ENCODE data around the gene DEPP1. TPM values are rescaled to one million over a fixed set of nuclear protein-coding genes. Genes with fewer than 3 reads are reported as not detected.

DEPP1 gene
- total RNA-seq, 2 experiments from 2014 or later, result 0.28 to 0.34 TPM

GRCh38 chr10:44955413-44956070, 23.1 kb downstream of the DEPP1 start:
- Mint-ChIP-seq H3K27me3 (no peaks in the 10 kb centered on the region), H3K4me3 (no peak overlapping the region), H3K27ac (no peak overlapping the region), H3K9me3 (ENCODE audit: low read depth) (peaks cover 3% of the 10 kb centered on the region), H3K36me3 (ENCODE audit: low read depth) (peaks cover 11% of the 10 kb centered on the region), H3K4me1 (peaks cover 19% of the 10 kb centered on the region)
- ChIA-PET POLR2A (no interaction called here), CTCF (no interaction called here)
- no peak for ATAC-seq
- DNase-seq, result no peak
- intact Hi-C loops (cut with DNase I, micrococcal nuclease), result no loop called here

- H3K9me3 Mint-ChIP-seq (ENCODE audit: low read depth), result peaks cover 3% of the 10 kb centered on the region
- no peak for ATAC-seq
- no peak for DNase-seq
- H3K27ac Mint-ChIP-seq, result no peak overlapping the region
- peaks cover 11% of the 10 kb centered on the region for H3K36me3 Mint-ChIP-seq (ENCODE audit: low read depth)
- peaks cover 16% of the 10 kb centered on the region for H3K4me1 Mint-ChIP-seq
- POLR2A ChIA-PET, result no interaction called here
- intact Hi-C loops (cut with DNase I, micrococcal nuclease), result no loop called here
- CTCF ChIA-PET, result no interaction called here
- H3K27me3 Mint-ChIP-seq, result no peaks in the 10 kb centered on the region
- no peak overlapping the region for H3K4me3 Mint-ChIP-seq
These were observed 23.6 kb downstream of the DEPP1 start for GRCh38 chr10:44954962-44955361.

GRCh38 chr10:44954042-44954441, 24.6 kb downstream of the DEPP1 start:
- CTCF ChIA-PET, result interaction anchor here (1.5 to 1.6 kb wide), 2 partner anchors 16 to 27 kb away, joined by 3 to 6 read pairs; no protein-coding TSS in a partner anchor
- Mint-ChIP-seq H3K9me3 (ENCODE audit: low read depth) (peaks cover 3% of the 10 kb centered on the region), H3K4me1 (peaks cover 16% of the 10 kb centered on the region), H3K36me3 (ENCODE audit: low read depth) (peaks cover 11% of the 10 kb centered on the region), H3K27ac (no peak overlapping the region), H3K27me3 (no peaks in the 10 kb centered on the region), H3K4me3 (no peak overlapping the region)
- intact Hi-C loops (cut with DNase I, micrococcal nuclease), result no loop called here
- ATAC-seq (no peak), DNase-seq (no peak)
- POLR2A ChIA-PET, result no interaction called here

GRCh38 chr10:44952779-44953231, 25.8 kb downstream of the DEPP1 start:
- H3K36me3 Mint-ChIP-seq (ENCODE audit: low read depth), result peaks cover 11% of the 10 kb centered on the region
- no peak for ATAC-seq
- CTCF ChIA-PET, result interaction anchor here (0.9 to 1.6 kb wide), 3 partner anchors 15 to 25 kb away, joined by 3 to 6 read pairs (median 3); no protein-coding TSS in a partner anchor
- peaks cover 6% of the 10 kb centered on the region for H3K4me1 Mint-ChIP-seq
- peaks cover 3% of the 10 kb centered on the region for H3K9me3 Mint-ChIP-seq (ENCODE audit: low read depth)
- no peak overlapping the region for H3K4me3 Mint-ChIP-seq
- intact Hi-C loops (cut with DNase I, micrococcal nuclease), result no loop called here
- no peak overlapping the region for H3K27ac Mint-ChIP-seq
- POLR2A ChIA-PET, result no interaction called here
- H3K27me3 Mint-ChIP-seq, result no peaks in the 10 kb centered on the region
- no peak for DNase-seq

- H3K9me3 Mint-ChIP-seq (ENCODE audit: low read depth), result no peaks in the 10 kb centered on the region
- intact Hi-C loops (cut with DNase I, micrococcal nuclease), result no loop called here
These were observed 26.9 kb downstream of the DEPP1 start for GRCh38 chr10:44951576-44952226.

GRCh38 chr10:44950326-44951225, 28.0 kb downstream of the DEPP1 start:
- no peak for ATAC-seq
- no peaks in the 10 kb centered on the region for H3K9me3 Mint-ChIP-seq (ENCODE audit: low read depth)
- intact Hi-C loops (cut with DNase I, micrococcal nuclease), result no loop called here
- H3K27ac Mint-ChIP-seq, result no peak overlapping the region
- H3K4me1 Mint-ChIP-seq, result peaks cover 2% of the 10 kb centered on the region
- H3K36me3 Mint-ChIP-seq (ENCODE audit: low read depth), result no peaks in the 10 kb centered on the region
- POLR2A ChIA-PET, result no interaction called here
- CTCF ChIA-PET, result no interaction called here
- H3K27me3 Mint-ChIP-seq, result no peaks in the 10 kb centered on the region
- no peak overlapping the region for H3K4me3 Mint-ChIP-seq
- DNase-seq, result no peak

More at GRCh38 chr10:44951576-44952226, 26.9 kb downstream of the DEPP1 start:
- DNase-seq, result no peak
- Mint-ChIP-seq H3K27ac (no peak overlapping the region), H3K4me3 (no peak overlapping the region), H3K36me3 (ENCODE audit: low read depth) (peaks cover 6% of the 10 kb centered on the region), H3K4me1 (peaks cover 3% of the 10 kb centered on the region), H3K27me3 (no peaks in the 10 kb centered on the region)
- ChIA-PET CTCF (interaction anchor here (0.6 to 0.9 kb wide), 2 partner anchors 20 to 27 kb away, joined by 3 read pairs; no protein-coding TSS in a partner anchor), POLR2A (no interaction called here)
- no peak for ATAC-seq

GRCh38 chr10:44949915-44950314, 28.7 kb downstream of the DEPP1 start:
- ATAC-seq (no peak), DNase-seq (no peak)
- H3K4me1 Mint-ChIP-seq, result peaks cover 2% of the 10 kb centered on the region
- H3K4me3 Mint-ChIP-seq, result no peak overlapping the region
- intact Hi-C loops (cut with DNase I, micrococcal nuclease), result no loop called here
- H3K27ac Mint-ChIP-seq, result no peak overlapping the region
- CTCF ChIA-PET, result interaction anchor here (0.9 kb wide), 1 partner anchor 16 kb away, joined by 4 read pairs; no protein-coding TSS in a partner anchor
- H3K27me3 Mint-ChIP-seq, result no peaks in the 10 kb centered on the region
- no peaks in the 10 kb centered on the region for H3K36me3 Mint-ChIP-seq (ENCODE audit: low read depth)
- H3K9me3 Mint-ChIP-seq (ENCODE audit: low read depth), result peaks cover 3% of the 10 kb centered on the region
- POLR2A ChIA-PET, result no interaction called here

GRCh38 chr10:44949127-44949802, 29.3 kb downstream of the DEPP1 start:
- H3K4me3 Mint-ChIP-seq, result no peak overlapping the region
- ChIA-PET POLR2A (no interaction called here), CTCF (interaction anchor here (0.9 to 1.0 kb wide), 2 partner anchors 15 to 16 kb away, joined by 3 to 4 read pairs; no protein-coding TSS in a partner anchor)
- peaks cover 2% of the 10 kb centered on the region for H3K27me3 Mint-ChIP-seq
- DNase-seq (no peak), ATAC-seq (no peak)
- no peak overlapping the region for H3K27ac Mint-ChIP-seq
- intact Hi-C loops (cut with DNase I, micrococcal nuclease), result no loop called here
- no peaks in the 10 kb centered on the region for H3K36me3 Mint-ChIP-seq (ENCODE audit: low read depth)
- peaks cover 8% of the 10 kb centered on the region for H3K9me3 Mint-ChIP-seq (ENCODE audit: low read depth)
- H3K4me1 Mint-ChIP-seq, result peaks cover 2% of the 10 kb centered on the region

GRCh38 chr10:44948642-44949041, 30.0 kb downstream of the DEPP1 start:
- ATAC-seq (no peak), DNase-seq (no peak)
- no peak overlapping the region for H3K27ac Mint-ChIP-seq
- H3K9me3 Mint-ChIP-seq (ENCODE audit: low read depth), result peaks cover 11% of the 10 kb centered on the region
- POLR2A ChIA-PET, result no interaction called here
- peaks cover 3% of the 10 kb centered on the region for H3K27me3 Mint-ChIP-seq
- intact Hi-C loops (cut with DNase I, micrococcal nuclease), result no loop called here
- H3K36me3 Mint-ChIP-seq (ENCODE audit: low read depth), result no peaks in the 10 kb centered on the region
- H3K4me1 Mint-ChIP-seq, result peaks cover 2% of the 10 kb centered on the region
- no peak overlapping the region for H3K4me3 Mint-ChIP-seq
- CTCF ChIA-PET, result interaction anchor here (1.0 kb wide), 1 partner anchor 15 kb away, joined by 3 read pairs; no protein-coding TSS in a partner anchor

GRCh38 chr10:44947371-44948152, 31.0 kb downstream of the DEPP1 start:
- no peak for ATAC-seq
- Mint-ChIP-seq H3K4me3 (no peak overlapping the region), H3K36me3 (ENCODE audit: low read depth) (no peaks in the 10 kb centered on the region), H3K4me1 (peaks cover 2% of the 10 kb centered on the region), H3K9me3 (ENCODE audit: low read depth) (peaks cover 11% of the 10 kb centered on the region), H3K27ac (no peak overlapping the region), H3K27me3 (peaks cover 9% of the 10 kb centered on the region)
- POLR2A ChIA-PET, result no interaction called here
- no peak for DNase-seq
- CTCF ChIA-PET, result interaction anchor here (1.0 kb wide), 1 partner anchor 20 kb away, joined by 3 read pairs; no protein-coding TSS in a partner anchor
- intact Hi-C loops (cut with DNase I, micrococcal nuclease), result no loop called here
